GM06990 (cell line): ENCODE measurements around the gene LENG1.

Source experiments
- DNase-seq: peaks from one replicate; pipeline ENCODE4 v3.0.0-alpha.2; 2011; ENCODE audit not compliant: insufficient read length; ENCODE audit errors: extremely low read depth
- H3K27me3 ChIP-seq: replicated peaks from 2 replicates; pipeline ENCODE4 v1.6.0; 2011; ENCODE audit warnings: low read length; ENCODE audit not compliant: control insufficient read depth, insufficient read depth
- H3K36me3 ChIP-seq: 2 replicates; pipeline ENCODE4 v1.5.1; 2011; ENCODE audit warnings: low read length; ENCODE audit not compliant: control insufficient read depth, insufficient read depth
- H3K4me3 ChIP-seq: replicated peaks from 2 replicates; pipeline ENCODE4 v1.5.1; 2011; ENCODE audit warnings: low read depth, mild to moderate bottlenecking, control low read depth, low read length
- CTCF ChIP-seq: IDR thresholded peaks from 2 replicates; pipeline ENCODE4 v1.5.1; 2011; ENCODE audit warnings: low read length, control low read depth, mild to moderate bottlenecking, inconsistent platforms; ENCODE audit not compliant: insufficient read depth, poor library complexity, severe bottlenecking

The LENG1 gene

GRCh38 chr19:54151362-54152035 is 8.0 kb downstream of the LENG1 start:
- Histone ChIP-seq H3K36me3 (peaks cover 62% of the 10 kb centered on the region), H3K27me3 (no peaks in the 10 kb centered on the region), H3K4me3 (no peak overlapping the region)
- DNase-seq, result no peak
- no peak for TF ChIP-seq CTCF

GRCh38 chr19:54149021-54149812 is 10.3 kb downstream of the LENG1 start:
- TF ChIP-seq CTCF, result no peak
- H3K27me3 ChIP-seq, result no peaks in the 10 kb centered on the region
- peaks cover 64% of the 10 kb centered on the region for H3K36me3 ChIP-seq
- no peak overlapping the region for H3K4me3 ChIP-seq
- no peak for DNase-seq

- no peak for DNase-seq
- no peak for TF ChIP-seq CTCF
- H3K4me3 ChIP-seq, result no peak overlapping the region
- peaks cover 67% of the 10 kb centered on the region for H3K36me3 ChIP-seq
- no peaks in the 10 kb centered on the region for H3K27me3 ChIP-seq
These were observed 11.4 kb downstream of the LENG1 start for GRCh38 chr19:54148158-54148557.

- H3K27me3 ChIP-seq, result no peaks in the 10 kb centered on the region
- no peak for TF ChIP-seq CTCF
- no peak for DNase-seq
- H3K36me3 ChIP-seq, result peaks cover 69% of the 10 kb centered on the region
- H3K4me3 ChIP-seq, result no peak overlapping the region
These were observed 11.8 kb downstream of the LENG1 start for GRCh38 chr19:54147676-54148075.

GRCh38 chr19:54145541-54146158 is 13.9 kb downstream of the LENG1 start:
- Histone ChIP-seq H3K36me3 (peaks cover 67% of the 10 kb centered on the region), H3K4me3 (no peak overlapping the region), H3K27me3 (no peaks in the 10 kb centered on the region)
- DNase-seq, result no peak
- no peak for TF ChIP-seq CTCF
